H9 (cell line): ENCODE results near the gene OR1M1. TPM values are rescaled to one million over a fixed set of nuclear protein-coding genes. Genes with fewer than 3 reads are reported as not detected.

Experiments
- DNase-seq: peaks from one replicate; pipeline ENCODE4 v3.0.0-alpha.2; 2017
- H2AFZ ChIP-seq: one replicate; pipeline ENCODE4 v1.6.1; 2013; ENCODE audit warnings: mild to moderate bottlenecking, low read length, control low read depth, moderate library complexity
- H2AK5ac ChIP-seq: 2 replicates; pipeline ENCODE4 v1.6.1; 2013; ENCODE audit warnings: low read length, control low read depth, mixed read lengths; ENCODE audit not compliant: insufficient read length
- H2BK120ac ChIP-seq: one replicate; pipeline ENCODE4 v1.6.1; 2013; ENCODE audit warnings: low read depth, mild to moderate bottlenecking, low read length, control low read depth, inconsistent platforms; ENCODE audit not compliant: poor library complexity, severe bottlenecking
- H2BK12ac ChIP-seq: 2 replicates; pipeline ENCODE4 v1.6.1; 2013; ENCODE audit warnings: low read length, control low read depth, mixed read lengths, low read depth; ENCODE audit not compliant: insufficient read length
- H2BK15ac ChIP-seq: 2 replicates; pipeline ENCODE4 v1.6.1; 2013; ENCODE audit warnings: low read depth, low read length, control low read depth
- H2BK20ac ChIP-seq: one replicate; pipeline ENCODE4 v1.6.1; 2013; ENCODE audit warnings: low read depth, mild to moderate bottlenecking, low read length, control low read depth, inconsistent platforms; ENCODE audit not compliant: poor library complexity, severe bottlenecking
- H2BK5ac ChIP-seq: 2 replicates; pipeline ENCODE4 v1.6.1; 2013; ENCODE audit warnings: low read length, control low read depth, mixed read lengths; ENCODE audit not compliant: insufficient read length
- H3K14ac ChIP-seq: 2 replicates; pipeline ENCODE4 v1.6.1; 2013; ENCODE audit warnings: low read length, control low read depth; ENCODE audit not compliant: insufficient read depth
- H3K18ac ChIP-seq: 2 replicates; pipeline ENCODE4 v1.6.1; 2013; ENCODE audit warnings: low read depth, mild to moderate bottlenecking, mixed read lengths, low read length, control low read depth; ENCODE audit not compliant: insufficient read length
- H3K23ac ChIP-seq: 2 replicates; pipeline ENCODE4 v1.6.1; 2013; ENCODE audit warnings: low read length, control low read depth, mixed read lengths, low read depth; ENCODE audit not compliant: insufficient read length
- H3K23me2 ChIP-seq: 2 replicates; pipeline ENCODE4 v1.6.1; 2013; ENCODE audit warnings: low read depth, mild to moderate bottlenecking, mixed read lengths, low read length, control low read depth; ENCODE audit not compliant: insufficient read length, poor library complexity, severe bottlenecking
- H3K27ac ChIP-seq: 2 replicates; pipeline ENCODE4 v1.5.1; 2013; ENCODE audit warnings: low read length, control low read depth, mixed read lengths, low read depth; ENCODE audit not compliant: insufficient read length
- H3K27me3 ChIP-seq: 2 replicates; pipeline ENCODE4 v1.6.1; 2013; ENCODE audit warnings: low read length, control low read depth, inconsistent platforms; ENCODE audit not compliant: insufficient read depth
- H3K4ac ChIP-seq: 2 replicates; pipeline ENCODE4 v1.6.1; 2013; ENCODE audit warnings: low read depth, mild to moderate bottlenecking, control low read depth, inconsistent platforms, low read length, moderate library complexity
- H3K4me1 ChIP-seq: 2 replicates; pipeline ENCODE4 v1.6.1; 2013; ENCODE audit warnings: low read length, control low read depth, inconsistent platforms; ENCODE audit not compliant: insufficient read depth
- H3K4me2 ChIP-seq: 2 replicates; pipeline ENCODE4 v1.6.1; 2013; ENCODE audit warnings: low read length, control low read depth, mixed read lengths; ENCODE audit not compliant: insufficient read length, insufficient read depth
- H3K56ac ChIP-seq: 2 replicates; pipeline ENCODE4 v1.6.1; 2013; ENCODE audit warnings: low read depth, mild to moderate bottlenecking, mixed read lengths, low read length, control low read depth; ENCODE audit not compliant: insufficient read length
- H3K79me1 ChIP-seq: 2 replicates; pipeline ENCODE4 v1.6.1; 2013; ENCODE audit warnings: low read depth, mild to moderate bottlenecking, moderate library complexity, low read length, control low read depth, inconsistent platforms; ENCODE audit not compliant: insufficient read depth, poor library complexity, severe bottlenecking
- H3K79me2 ChIP-seq: 2 replicates; pipeline ENCODE4 v1.6.1; 2013; ENCODE audit warnings: low read length, control low read depth, inconsistent platforms; ENCODE audit not compliant: insufficient read depth
- H3K9ac ChIP-seq: 2 replicates; pipeline ENCODE4 v1.6.1; 2013; ENCODE audit warnings: low read length, control low read depth, mixed read lengths; ENCODE audit not compliant: insufficient read length; ENCODE audit errors: extremely low read depth
- H3K9me3 ChIP-seq: one replicate; pipeline ENCODE4 v1.6.1; 2013; ENCODE audit warnings: low read depth, low read length, inconsistent platforms; ENCODE audit not compliant: control insufficient read depth
- H3T11ph ChIP-seq: one replicate; pipeline ENCODE4 v1.6.1; 2013; ENCODE audit warnings: mild to moderate bottlenecking, low read length, control low read depth, inconsistent platforms
- H4K20me1 ChIP-seq: one replicate; pipeline ENCODE4 v1.6.1; 2013; ENCODE audit not compliant: control insufficient read depth, insufficient read length, insufficient read depth
- H4K5ac ChIP-seq: 2 replicates; pipeline ENCODE4 v1.6.1; 2013; ENCODE audit warnings: low read depth, mild to moderate bottlenecking, mixed read lengths, low read length, control low read depth; ENCODE audit not compliant: insufficient read length
- H4K8ac ChIP-seq: replicated peaks from 2 replicates; pipeline ENCODE4 v1.6.1; 2013; ENCODE audit warnings: low read length, control low read depth, mixed read lengths, low read depth; ENCODE audit not compliant: insufficient read length
- H4K91ac ChIP-seq: 2 replicates; pipeline ENCODE4 v1.6.1; 2013; ENCODE audit warnings: low read depth, mild to moderate bottlenecking, moderate library complexity, mixed read lengths, low read length, control low read depth; ENCODE audit not compliant: insufficient read length
- H3K27ac Mint-ChIP-seq, 3 experiments: 2 replicates in 2 of 3; 3 replicates in 1 of 3; pipeline ENCODE4 v1.8.0; 2020 to 2021; ENCODE audit warnings: mixed read lengths in 3 of 3, mild to moderate bottlenecking in 1 of 3, moderate library complexity in 1 of 3
- H3K27me3 Mint-ChIP-seq: 2 replicates; pipeline ENCODE4 v1.8.0; 2021; ENCODE audit warnings: low read depth, mild to moderate bottlenecking, moderate library complexity, mixed read lengths
- H3K36me3 Mint-ChIP-seq, 3 experiments: 2 replicates in 2 of 3; 3 replicates in 1 of 3; pipeline ENCODE4 v1.8.0; 2020 to 2021; ENCODE audit warnings: low read depth in 3 of 3, mixed read lengths in 3 of 3; ENCODE audit not compliant: insufficient read depth in 1 of 3
- H3K4me1 Mint-ChIP-seq, 2 experiments: 2 replicates each; pipeline ENCODE4 v1.8.0; 2020; ENCODE audit warnings: mixed read lengths in 2 of 2
- H3K4me3 Mint-ChIP-seq, 2 experiments: 2 replicates in 1 of 2; 3 replicates in 1 of 2; pipeline ENCODE4 v1.8.0; 2020 to 2021; ENCODE audit warnings: mild to moderate bottlenecking in 2 of 2, mixed read lengths in 2 of 2, moderate library complexity in 1 of 2
- H3K9me3 Mint-ChIP-seq, 2 experiments: 2 replicates in 1 of 2; 3 replicates in 1 of 2; pipeline ENCODE4 v1.8.0; 2020; ENCODE audit warnings: mild to moderate bottlenecking in 2 of 2, mixed read lengths in 2 of 2, moderate library complexity in 1 of 2
- CTCF ChIP-seq: fragments of 200-600 bp; sonication (generic); conservative IDR thresholded peaks from 3 replicates; pipeline ENCODE4 v1.8.0; 2021; ENCODE audit warnings: antibody characterized with exemption, mild to moderate bottlenecking
- WGBS: extraction: QIAGEN DNeasy Blood & Tissue Kit; methylation state at CpG from one replicate; pipeline ENCODE4 v1.1.7; 2013; ENCODE audit warnings: missing lambda C conversion rate, low lambda C conversion rate, mixed read lengths; ENCODE audit not compliant: insufficient read length; ENCODE audit errors: extremely low coverage; 5-methylcytosine and 5-hydroxymethylcytosine counted together
- total RNA-seq: library from RNA; stranded (reverse); gene quantifications from 2 replicates; pipeline ENCODE4 v1.2.1, GENCODE V29; 2021

The OR1M1 gene
- total RNA-seq, 1 experiment from 2014 or later = not detected

GRCh38 chr19:9144920-9145319 lies 58.1 kb downstream of the OR1M1 start:
- Histone ChIP-seq H3K14ac (no peak overlapping the region), H3K4ac (no peak overlapping the region), H3K4me1 (no peaks in the 10 kb centered on the region), H3K27me3 (no peaks in the 10 kb centered on the region), H3T11ph (no peak overlapping the region), H2BK120ac (no peak overlapping the region), H2BK12ac (no peak overlapping the region), H4K5ac (no peak overlapping the region), H2BK5ac (no peak overlapping the region), H3K27ac (no peak overlapping the region), H4K8ac (no peak overlapping the region), H4K20me1 (no peaks in the 10 kb centered on the region), H2AK5ac (no peak overlapping the region), H3K9ac (no peak overlapping the region), H2AFZ (no peak overlapping the region), H2BK15ac (no peak overlapping the region), H3K18ac (no peak overlapping the region), H3K23me2 (peaks cover 1% of the 10 kb centered on the region), H3K23ac (no peak overlapping the region), H3K9me3 (peaks cover 11% of the 10 kb centered on the region), H3K79me1 (peaks cover 10% of the 10 kb centered on the region), H4K91ac (no peak overlapping the region), H3K79me2 (peaks cover 76% of the 10 kb centered on the region), H2BK20ac (no peak overlapping the region), H3K4me2 (no peak overlapping the region), H3K56ac (no peak overlapping the region)
- no peak for TF ChIP-seq CTCF
- Mint-ChIP-seq H3K9me3 (peaks cover 58 to 82% of the 10 kb centered on the region in 2 experiments), H3K27ac (no peak overlapping the region), H3K4me1 (peaks cover 19 to 25% of the 10 kb centered on the region in 2 experiments), H3K27me3 (no peaks in the 10 kb centered on the region), H3K36me3 (peaks cover 68 to 85% (median 84%) of the 10 kb centered on the region in 3 experiments), H3K4me3 (no peak overlapping the region)
- WGBS = no CpG with 5 or more reads among the region's 5 CpGs
- no peak for DNase-seq

Other genes starting within 250 kb of the OR1M1 start
- gene MUC16, start 76.7 kb upstream of the OR1M1 start, total RNA-seq = 0.22 and 0.29 TPM in 2 replicates
- gene OR7G2, start 20.4 kb downstream of the OR1M1 start, total RNA-seq = not detected in 2 replicates
- gene OR7G1, start 28.7 kb downstream of the OR1M1 start, total RNA-seq = not detected in 2 replicates
- not detected in 2 replicates for gene OR7G3, start 39.9 kb downstream of the OR1M1 start, total RNA-seq
- gene ZNF317, start 53.3 kb downstream of the OR1M1 start, total RNA-seq = 50.3 and 52.8 TPM in 2 replicates
- 0.31 and 0.48 TPM in 2 replicates for gene OR7D2, start 91.9 kb downstream of the OR1M1 start, total RNA-seq
- not detected in 2 replicates for gene OR7D4, start 132.5 kb downstream of the OR1M1 start, total RNA-seq
- gene OR7E24, start 163.9 kb downstream of the OR1M1 start, total RNA-seq = not detected in 2 replicates
- 4.1 and 4.2 TPM in 2 replicates for gene ZNF699, start 222.8 kb downstream of the OR1M1 start, total RNA-seq
- 18.1 and 19.7 TPM in 2 replicates for gene ZNF559, start 237.1 kb downstream of the OR1M1 start, total RNA-seq